GM21447 (cell line): ENCODE data around the gene POU2AF2.
A peak's percentile ranks its signal among the peaks of the same experiment; 100 is the strongest.
"Not testable (repeated sequence)": the region's sequence is repeated elsewhere in the genome, so short reads cannot be mapped to it uniquely, and the experiment has no call there.

Source experiments
- ATAC-seq: cut with Tn5 transposase; IDR thresholded peaks from one replicate; pipeline ENCODE4 v1.9.1; 2021; ENCODE audit not compliant: unreplicated experiment

The POU2AF2 gene

DNA sequence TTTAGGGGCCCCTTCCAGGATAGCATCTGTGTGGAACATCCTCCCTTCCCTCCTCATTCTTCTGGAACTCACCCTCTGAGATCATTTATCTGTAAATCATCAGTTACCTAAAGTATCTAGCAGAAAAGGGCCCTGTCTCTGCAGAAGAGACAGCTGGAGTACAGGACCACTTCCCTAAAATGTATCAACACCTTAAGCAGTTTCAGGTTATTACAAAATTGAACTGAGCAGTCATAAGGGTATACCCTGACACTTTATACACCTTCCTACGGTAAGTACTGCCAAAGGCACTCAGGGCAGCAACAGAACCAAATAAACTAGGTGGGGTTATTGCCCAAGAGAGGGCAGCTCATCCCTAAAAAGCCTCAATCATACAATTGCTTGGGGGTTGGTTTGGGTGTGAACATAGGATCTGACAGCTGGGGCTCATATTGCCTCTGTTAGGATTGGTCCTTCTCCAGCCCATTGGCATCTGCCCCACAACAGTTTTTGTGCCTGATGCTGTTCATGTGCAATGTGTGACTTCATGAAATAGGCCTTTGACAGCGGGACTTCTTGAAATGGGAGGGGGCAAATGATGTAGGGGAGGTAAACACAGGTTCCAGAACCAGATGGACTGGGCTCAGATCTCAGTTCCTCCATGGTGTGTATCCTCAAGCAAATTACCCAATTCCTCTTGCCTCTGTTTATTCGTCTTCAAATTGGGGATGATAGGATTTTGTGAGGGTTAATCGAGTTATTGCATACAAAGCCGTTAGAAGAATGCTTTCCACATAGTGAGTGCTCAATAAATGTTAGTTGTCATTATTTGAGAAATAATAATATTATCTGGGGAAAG is 55.7 kb downstream of the POU2AF2 start:
- ATAC-seq, result peak; percentile 43

DNA sequence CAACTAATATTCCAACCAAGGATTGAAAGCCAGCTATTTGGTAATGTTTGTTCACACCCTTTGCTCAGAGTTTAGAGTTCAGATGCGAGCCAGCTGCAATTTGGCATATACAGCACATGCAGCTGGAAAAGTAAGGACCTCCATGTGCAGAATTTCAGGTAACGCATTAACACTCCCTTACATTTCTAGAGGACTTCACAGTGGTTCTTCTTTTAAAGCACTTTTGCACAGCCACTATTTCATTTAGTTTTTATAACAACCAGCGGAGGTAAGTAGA is 56.3 kb downstream of the POU2AF2 start:
- no peak for ATAC-seq

DNA sequence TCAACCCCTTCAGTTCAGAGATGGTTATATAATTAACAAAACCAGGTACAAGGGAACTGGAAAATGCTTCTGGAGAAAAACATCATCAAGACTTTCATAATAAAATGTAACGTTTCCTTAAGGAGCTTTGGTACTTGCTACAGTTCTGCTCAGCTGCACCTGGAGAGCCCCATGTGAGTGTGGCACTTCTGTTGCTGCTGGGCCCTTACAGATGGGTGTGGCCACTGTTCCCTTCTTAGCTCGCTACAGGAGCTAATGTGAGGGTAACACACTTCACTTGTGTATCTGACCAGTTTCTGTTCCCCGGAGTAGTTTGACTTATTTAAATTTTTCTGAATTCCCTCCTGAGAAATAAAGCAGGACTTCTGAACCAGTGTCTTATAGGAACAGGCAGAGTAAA is 56.8 kb downstream of the POU2AF2 start:
- ATAC-seq, result no peak

DNA sequence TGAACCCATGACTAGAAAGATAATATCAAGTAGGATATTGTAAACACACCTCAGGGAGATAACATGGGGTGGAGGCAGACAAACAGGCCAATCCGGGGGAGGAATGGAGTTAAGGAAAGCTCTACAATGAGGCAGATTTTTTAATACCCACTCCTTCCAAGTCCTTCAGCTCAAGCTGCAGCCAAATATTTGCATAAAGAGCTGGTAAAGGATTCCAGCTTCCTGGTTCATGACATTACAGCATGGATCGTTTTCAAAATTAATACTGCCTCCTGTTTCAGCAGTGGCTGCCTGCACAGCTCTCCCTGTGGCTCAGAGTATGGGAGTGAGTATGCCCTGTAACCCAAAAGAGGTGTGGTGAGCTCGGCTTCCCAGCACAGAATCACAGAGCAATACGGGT is 57.9 kb downstream of the POU2AF2 start:
- ATAC-seq, result no peak

DNA sequence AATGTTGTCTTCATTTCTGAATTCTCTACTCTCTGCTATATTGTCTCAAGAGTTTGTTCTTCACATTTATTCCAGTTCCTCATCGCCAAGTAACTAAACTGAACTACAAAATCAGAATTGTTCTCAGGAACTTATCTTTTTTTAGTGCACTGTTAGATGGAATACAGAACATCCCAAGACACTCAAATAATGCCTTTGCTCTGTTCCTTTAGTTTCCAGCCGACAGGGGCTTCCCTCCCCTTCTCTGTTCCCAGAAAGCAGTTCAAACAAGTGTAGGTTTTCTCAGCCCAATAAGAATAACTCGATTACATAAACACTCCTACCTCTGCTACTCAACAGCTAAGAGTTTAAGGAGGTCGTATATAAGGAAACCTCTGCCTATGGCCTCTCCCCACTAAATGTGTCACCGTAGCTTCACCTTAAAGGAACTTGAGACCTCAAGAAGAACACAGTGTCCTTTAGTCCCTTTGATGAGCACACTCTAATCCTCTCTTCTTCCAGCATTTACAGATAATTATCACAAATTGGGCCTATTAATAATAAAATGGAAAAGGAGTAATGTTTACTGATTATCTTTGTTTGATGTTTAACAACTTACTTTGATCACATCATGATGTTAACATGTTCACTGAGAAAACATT is 59.8 kb downstream of the POU2AF2 start:
- ATAC-seq, result no peak

DNA sequence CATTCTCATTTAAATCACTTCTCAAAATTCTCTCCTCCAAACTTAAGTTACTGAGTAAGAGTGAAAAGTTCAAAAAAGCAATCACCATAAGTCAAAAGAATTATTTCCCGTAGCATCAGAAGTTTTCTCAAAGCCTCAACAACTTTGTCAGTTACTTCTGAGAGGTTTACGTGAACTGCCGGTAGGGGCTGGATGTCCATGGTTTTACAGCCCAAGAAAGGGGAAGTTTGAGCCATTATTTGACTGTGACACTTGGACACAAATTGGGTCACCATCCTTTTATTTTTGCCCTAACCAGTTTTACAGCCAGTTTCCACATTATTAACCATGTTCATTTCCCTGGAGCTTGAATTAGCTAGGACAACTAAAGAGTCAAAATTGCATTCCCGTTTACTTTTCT is 60.4 kb downstream of the POU2AF2 start:
- ATAC-seq, result no peak

DNA sequence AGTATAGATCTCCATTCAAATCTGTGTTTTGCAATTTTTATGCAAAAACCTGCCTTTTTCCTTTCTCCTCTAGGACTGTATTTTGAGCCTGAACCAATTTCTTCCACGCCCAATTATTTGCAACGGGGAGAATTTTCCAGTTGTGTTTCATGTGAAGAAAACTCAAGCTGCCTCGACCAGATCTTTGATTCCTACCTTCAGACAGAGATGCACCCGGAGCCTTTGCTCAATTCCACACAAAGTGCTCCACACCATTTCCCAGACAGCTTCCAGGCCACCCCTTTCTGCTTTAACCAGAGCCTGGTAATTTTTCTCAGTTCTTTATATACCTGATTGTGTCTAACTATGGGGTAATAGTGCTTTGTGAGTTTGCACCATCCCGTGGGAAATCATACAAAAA is 60.8 kb downstream of the POU2AF2 start:
- no peak for ATAC-seq

DNA sequence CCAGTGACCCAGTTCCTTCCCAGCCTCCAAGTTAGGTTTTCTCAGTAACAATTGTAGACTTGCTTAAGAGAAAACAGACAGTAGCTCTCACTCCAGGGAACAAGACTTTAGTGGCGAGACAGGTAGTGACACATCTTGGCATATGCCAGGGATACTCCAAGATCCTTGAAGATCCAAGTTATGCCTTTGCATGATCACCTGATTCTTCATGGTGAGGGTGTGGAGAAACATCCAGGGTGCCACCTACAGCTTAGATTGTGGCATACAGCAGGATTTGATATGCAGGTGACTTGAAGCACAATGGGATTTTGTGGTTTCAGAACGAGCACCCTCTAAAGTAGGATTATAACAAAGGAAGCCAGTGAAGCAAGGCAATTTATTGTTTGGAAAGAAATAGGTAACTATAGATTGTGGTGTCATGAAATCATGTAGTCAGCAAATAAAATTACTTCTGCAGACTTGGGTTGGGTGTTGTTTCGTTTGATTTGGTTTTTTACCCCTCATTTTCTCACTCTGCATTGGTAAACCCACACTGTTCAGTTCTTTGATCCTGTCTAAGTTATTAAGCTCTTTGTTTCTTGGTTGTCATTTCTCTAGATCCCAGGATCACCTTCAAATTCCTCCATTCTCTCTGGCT is 62.1 kb downstream of the POU2AF2 start:
- ATAC-seq, result no peak

DNA sequence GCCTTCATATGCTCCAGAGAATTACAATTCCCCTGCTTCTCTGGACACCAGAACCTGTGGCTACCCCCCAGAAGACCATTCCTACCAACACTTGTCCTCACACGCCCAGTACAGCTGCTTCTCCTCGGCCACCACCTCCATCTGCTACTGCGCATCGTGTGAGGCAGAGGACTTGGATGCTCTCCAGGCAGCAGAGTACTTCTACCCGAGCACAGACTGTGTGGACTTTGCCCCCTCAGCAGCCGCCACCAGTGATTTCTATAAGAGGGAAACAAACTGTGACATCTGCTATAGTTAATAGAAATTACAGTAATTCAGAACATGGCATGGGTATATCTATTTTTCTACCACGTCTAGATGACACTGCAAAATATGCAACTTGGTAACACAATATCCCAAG is 62.6 kb downstream of the POU2AF2 start:
- ATAC-seq, result no peak

DNA sequence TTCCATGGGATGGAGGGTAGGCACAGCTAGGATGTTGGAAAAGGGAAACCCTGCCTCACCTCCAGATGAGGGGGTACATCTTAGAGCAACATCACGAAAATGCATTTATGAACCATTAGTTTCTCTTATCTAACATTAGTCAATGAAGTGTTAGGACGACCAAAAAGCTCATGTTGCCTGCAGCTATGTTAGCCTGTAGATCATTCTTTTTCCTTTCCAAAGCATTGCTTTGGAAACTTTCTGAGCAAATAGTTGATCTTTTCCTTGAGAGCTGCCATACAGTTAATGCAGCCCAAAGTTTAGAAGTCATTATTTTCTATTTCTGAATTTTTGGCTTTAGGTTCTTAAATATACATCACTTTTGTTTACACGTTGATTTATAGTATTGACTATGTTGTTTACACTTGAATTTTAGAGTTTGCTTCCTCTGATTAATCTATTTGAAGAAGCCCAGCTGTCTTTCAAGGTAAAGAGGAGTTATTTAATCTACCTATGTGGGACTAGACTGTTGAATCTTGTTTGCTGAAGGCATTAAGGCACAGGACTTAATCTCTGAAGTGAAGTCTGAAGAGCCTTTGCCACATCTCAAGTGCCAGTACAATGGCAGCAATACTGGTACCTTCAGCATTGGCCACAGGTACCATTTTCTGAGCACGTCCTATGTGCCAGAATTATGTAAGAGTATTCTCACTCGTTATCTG is 63.8 kb downstream of the POU2AF2 start:
- ATAC-seq, result no peak

DNA sequence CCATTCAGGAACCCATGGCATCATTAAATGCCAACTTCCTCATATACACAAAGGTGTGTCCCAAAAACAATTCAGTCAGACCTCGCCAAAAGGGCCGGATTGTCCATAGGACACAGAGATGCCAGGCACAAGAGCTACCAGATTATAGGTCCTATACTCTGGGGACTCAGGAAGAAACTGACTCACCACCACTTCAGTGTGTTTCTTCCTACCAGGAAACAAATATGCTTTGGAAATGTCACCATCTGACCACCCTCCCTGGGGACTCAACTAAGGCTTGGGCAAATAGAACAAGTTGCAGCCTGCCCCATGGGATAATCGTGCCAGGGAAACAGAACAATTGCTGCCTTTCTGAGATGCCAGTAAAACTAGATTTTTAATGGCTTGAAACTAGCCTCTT is 64.6 kb downstream of the POU2AF2 start:
- ATAC-seq, result no peak

DNA sequence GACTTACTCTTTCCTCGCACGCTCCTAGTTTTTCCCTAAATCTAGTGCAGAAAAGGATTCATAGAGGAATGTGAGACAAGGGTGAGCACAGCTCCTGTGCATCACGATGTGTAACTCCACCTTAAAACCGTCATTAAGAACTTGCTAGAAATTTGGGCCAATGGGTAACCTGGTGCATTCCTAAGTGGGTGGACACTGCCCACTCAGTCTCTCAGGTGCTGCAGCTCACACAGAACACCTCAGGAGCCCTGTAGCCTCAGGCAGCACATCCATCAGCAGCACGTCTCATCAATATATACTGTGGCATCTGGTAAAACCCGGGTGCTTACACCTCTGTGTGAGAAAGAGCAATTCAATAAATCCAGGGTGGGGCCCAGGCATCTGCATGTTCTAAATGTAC is 65.2 kb downstream of the POU2AF2 start:
- no peak for ATAC-seq

DNA sequence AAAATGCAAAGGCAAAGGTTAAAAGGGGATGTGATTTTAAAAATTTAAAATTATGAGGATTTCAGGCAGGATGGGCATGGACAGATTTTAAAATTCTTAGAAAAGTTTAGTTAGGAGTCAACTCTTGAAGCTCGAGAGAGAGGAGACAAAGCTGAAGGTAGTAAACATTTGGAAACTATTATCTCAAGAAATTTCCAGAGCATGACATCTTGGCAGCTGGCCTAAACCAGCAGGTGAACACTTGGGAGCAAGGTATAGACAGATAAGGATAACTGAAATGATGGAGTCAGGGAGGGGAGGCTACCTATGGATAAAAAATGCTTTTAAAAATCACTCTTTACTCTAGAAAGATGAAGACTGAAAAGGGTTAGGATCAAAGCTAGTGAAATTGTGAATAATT is 66.6 kb downstream of the POU2AF2 start:
- no peak for ATAC-seq

DNA sequence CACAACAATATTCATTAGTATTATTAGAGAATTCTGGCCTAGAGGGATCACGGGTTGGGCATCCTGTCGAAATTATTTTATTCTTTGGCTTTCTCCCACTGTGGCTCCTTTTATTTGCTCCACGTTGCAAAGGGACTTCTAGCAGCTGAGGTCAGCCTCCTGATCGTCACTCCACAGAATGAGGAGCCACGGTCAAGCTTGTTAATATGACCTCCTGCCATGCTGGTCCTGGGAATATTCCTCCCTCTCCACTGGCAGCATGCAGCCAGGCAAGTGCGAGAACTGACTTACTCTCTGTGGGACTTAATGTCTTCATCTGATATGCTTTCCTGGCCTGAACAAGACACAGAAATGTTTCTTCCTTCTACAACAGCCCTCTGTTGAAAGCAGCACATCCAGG is 73.8 kb downstream of the POU2AF2 start:
- ATAC-seq, result no peak

DNA sequence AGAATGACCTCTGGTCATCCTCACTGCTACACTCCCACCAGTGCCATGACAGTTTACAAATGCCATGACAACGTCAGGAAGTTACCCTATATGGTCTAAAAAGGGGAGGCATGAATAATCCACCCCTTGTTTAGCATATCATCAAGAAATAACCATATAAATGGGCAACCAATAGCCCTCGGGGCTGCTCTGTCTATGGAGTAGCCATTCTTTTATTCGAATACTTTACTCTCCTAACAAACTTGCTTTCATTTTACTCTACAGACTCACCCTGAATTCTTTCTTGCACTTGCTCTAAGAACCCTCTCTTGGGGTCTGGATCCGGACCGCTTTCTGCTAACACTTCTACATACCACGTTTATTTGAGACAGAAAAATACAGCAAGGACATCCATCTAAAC is 74.7 kb downstream of the POU2AF2 start:
- not testable (repeated sequence) for ATAC-seq

DNA sequence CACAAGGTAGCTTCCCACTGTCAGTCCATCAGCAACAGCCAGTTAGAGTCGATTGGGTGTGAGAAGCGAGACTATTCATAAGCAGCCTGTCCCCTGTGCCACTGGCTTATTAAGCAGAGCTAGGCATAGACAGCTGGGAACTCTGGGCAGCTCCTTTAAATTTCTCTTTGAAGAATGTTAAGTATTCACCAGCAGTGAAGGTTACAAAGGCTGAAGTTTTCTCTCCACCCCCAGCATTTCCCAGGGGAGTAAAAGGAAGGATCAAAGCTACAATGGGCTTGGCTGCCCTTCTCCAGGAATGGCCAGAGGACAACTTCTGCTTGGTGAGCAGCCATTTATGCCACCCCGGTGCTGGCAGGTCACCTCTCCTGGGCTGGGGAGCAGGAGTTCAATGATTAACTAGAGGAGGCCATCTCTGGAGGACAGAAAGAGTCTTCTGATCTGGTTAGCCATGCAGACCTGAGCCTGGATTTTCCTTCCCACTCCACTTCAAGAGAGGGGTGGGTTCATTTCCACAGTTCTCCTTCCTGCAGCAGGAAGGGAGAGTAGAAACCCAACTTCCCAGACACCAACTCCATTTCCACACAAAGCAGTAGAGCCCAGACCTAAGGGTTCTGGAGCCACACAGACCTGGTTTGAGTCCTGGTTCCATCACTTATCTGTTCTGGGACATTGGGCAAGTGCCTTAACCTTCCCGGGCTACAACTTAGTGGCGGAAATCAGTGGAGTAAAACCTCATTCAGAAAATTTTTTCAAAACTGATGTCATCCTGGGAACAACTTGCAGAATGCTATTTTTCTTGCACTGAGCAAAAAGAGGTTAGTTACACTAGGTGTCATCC is 75.4 kb downstream of the POU2AF2 start:
- no peak for ATAC-seq

DNA sequence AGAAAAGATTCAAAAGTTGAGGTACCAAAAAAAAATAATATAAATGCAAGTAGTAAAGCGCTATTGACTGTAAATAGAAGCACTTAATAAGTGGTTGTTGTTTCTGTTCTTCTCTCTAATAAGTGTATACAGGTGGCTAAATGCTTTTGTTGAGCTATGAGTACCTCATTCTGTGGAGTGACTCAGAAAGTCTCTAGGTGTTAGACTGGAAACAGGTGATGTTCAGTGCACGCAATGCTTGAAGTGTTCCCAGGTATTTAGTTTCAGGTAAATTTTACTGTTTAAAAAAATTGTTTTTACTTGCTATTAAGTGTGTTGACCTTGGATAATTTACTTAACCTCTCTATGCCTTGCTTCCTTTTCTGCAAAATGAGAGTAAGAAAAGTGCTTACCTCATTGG is 77.0 kb downstream of the POU2AF2 start:
- no peak for ATAC-seq

DNA sequence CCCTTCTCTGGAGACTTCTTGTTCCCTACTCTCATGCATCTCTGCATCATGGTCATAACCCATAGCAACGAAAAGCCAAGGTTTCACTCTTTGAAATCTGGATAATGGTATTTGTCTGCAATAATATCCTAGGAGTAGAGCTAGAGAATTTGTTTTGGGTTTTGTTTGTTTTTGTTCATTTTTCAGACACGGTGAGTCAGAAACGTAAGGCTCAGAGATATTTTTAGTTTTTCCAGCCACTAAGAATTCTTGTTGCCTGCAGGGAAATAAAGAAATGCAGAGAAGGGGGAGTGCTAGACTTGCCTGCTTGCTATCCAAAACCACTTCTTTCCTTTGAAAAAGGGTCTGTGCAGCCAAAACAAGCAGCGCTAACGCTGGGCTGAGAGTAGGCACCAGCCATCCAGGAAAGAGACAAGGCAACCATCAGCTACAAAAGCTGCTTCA is 78.8 kb downstream of the POU2AF2 start:
- no peak for ATAC-seq

DNA sequence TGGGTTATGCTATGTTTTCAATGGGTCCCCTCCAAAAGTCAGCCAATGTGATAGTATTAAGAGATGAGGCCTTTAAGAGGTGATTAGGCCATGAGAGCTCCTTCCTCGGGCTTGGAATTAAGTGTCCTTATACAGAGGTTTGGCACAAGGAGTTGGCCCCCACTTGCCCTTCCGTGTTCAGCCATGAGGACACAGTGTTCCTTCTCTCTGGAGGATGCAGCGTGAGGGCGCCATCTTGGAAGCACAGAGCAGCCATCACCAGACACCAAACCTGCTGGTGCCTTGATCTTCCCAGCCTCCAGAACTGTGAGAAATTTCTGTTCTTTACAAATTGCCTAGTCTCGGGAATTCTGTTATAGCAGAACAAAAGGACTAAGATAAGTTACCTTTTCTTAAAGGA is 79.7 kb downstream of the POU2AF2 start:
- no peak for ATAC-seq

DNA sequence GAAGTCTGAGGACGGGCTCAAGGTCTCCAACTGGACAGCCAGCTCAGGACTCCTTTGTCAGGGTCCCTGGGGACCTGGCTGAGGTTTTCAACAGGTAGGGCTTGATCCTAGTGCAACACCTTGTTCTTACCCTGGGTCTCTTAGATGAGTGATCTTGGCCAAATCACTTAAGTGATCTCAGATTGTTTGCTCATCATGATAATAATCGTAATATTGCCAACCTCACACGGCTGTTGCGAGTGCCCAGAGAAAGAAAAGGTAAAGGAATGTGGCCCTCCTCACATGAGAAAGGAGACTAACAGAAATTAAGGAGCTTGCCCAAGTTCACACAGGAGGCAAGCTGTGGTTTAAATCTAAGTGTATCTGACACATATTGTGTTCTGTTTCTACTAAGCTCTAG is 81.3 kb downstream of the POU2AF2 start:
- no peak for ATAC-seq
